OCI-LY7 (cell line): ENCODE data around the gene CACNA2D4. TPM values are rescaled to one million over a fixed set of nuclear protein-coding genes. Genes with fewer than 3 reads are reported as not detected.

Source experiments
- BruUV-seq: library from RNA; stranded (reverse); fragments of 400-500 nt; replicated peaks from 2 replicates; lab custom pipeline; 2021; lab: Mats Ljungman, UMichigan
- CTCF ChIA-PET: fragments of 300-600 bp; sonication (Branson Sonifier 250); formaldehyde crosslinking; loops from one replicate; lab custom pipeline; 2022; ENCODE audit warnings: antibody characterized with exemption; ENCODE audit not compliant: unreplicated experiment; lab: Charles Lee
- POLR2A ChIA-PET: fragments of 300-600 bp; sonication (Branson Sonifier 250); formaldehyde crosslinking; loops from one replicate; lab custom pipeline; 2022; ENCODE audit warnings: antibody characterized with exemption; lab: Charles Lee
- DNase-seq: peaks from one replicate; pipeline ENCODE4 v3.0.0-alpha.2; 2015; ENCODE audit warnings: low spot score
- H2AFZ ChIP-seq: fragments of 200-600 bp; sonication (generic), shearing (Covaris generic); 2 replicates; pipeline ENCODE4 v1.6.1; 2014; ENCODE audit warnings: mild to moderate bottlenecking, antibody characterized with exemption, low read length, moderate library complexity
- H3K27ac ChIP-seq: fragments of 200-600 bp; sonication (generic); 2 replicates; pipeline ENCODE4 v1.5.1; 2014; ENCODE audit warnings: mixed run types, low read depth, mild to moderate bottlenecking, moderate library complexity, low read length, inconsistent platforms; ENCODE audit not compliant: poor library complexity, severe bottlenecking
- H3K36me3 ChIP-seq: fragments of 200-600 bp; sonication (generic); 2 replicates; pipeline ENCODE4 v1.6.1; 2014; ENCODE audit warnings: mild to moderate bottlenecking, antibody characterized with exemption, low read length, moderate library complexity, mixed read lengths; ENCODE audit not compliant: insufficient read depth
- H3K4me1 ChIP-seq: fragments of 200-600 bp; sonication (generic); 2 replicates; pipeline ENCODE4 v1.5.1; 2014; ENCODE audit warnings: mild to moderate bottlenecking, low read length; ENCODE audit not compliant: insufficient read depth, poor library complexity, severe bottlenecking
- H3K4me2 ChIP-seq: fragments of 200-600 bp; sonication (generic); 2 replicates; pipeline ENCODE4 v1.6.1; 2014; ENCODE audit warnings: mild to moderate bottlenecking, low read length
- H3K4me3 ChIP-seq: fragments of 200-600 bp; sonication (generic); 2 replicates; pipeline ENCODE4 v1.5.1; 2014; ENCODE audit warnings: mild to moderate bottlenecking, low read depth, low read length; ENCODE audit not compliant: poor library complexity, severe bottlenecking
- H3K79me2 ChIP-seq: fragments of 200-600 bp; sonication (generic); 2 replicates; pipeline ENCODE4 v1.6.1; 2016; ENCODE audit warnings: low read depth, mild to moderate bottlenecking, low read length, moderate library complexity, mixed read lengths; ENCODE audit not compliant: insufficient read depth
- H3K9me2 ChIP-seq: fragments of 200-600 bp; sonication (generic); 2 replicates; pipeline ENCODE4 v1.6.1; 2016; ENCODE audit warnings: mild to moderate bottlenecking, low read length, mixed read lengths; ENCODE audit not compliant: insufficient read depth
- H3K9me3 ChIP-seq: fragments of 200-600 bp; sonication (generic); 2 replicates; pipeline ENCODE4 v1.6.1; 2014; ENCODE audit warnings: mild to moderate bottlenecking, mixed run types, low read length, mixed read lengths
- H4K20me1 ChIP-seq: fragments of 200-600 bp; sonication (generic); 2 replicates; pipeline ENCODE4 v1.6.1; 2014; ENCODE audit warnings: mild to moderate bottlenecking, antibody characterized with exemption, low read length, moderate library complexity, mixed read lengths; ENCODE audit not compliant: insufficient read depth
- CTCF ChIP-seq: fragments of 200-600 bp; sonication (generic); conservative IDR thresholded peaks from 2 replicates; pipeline ENCODE4 v1.5.1; 2014; ENCODE audit warnings: mild to moderate bottlenecking, antibody characterized with exemption, low read length, moderate library complexity, mixed read lengths
- EZH2phosphoT487 ChIP-seq: fragments of 200-600 bp; sonication (generic); IDR thresholded peaks from 2 replicates; pipeline ENCODE4 v1.6.1; 2018; ENCODE audit warnings: low read depth, borderline replicate concordance, mild to moderate bottlenecking, mixed run types, antibody characterized with exemption, low read length, moderate library complexity, mixed read lengths
- intact Hi-C: fragments of 100-400 bp; cut with micrococcal nuclease; formaldehyde crosslinking; loops from one replicate; pipeline ENCODE4 v1.10.0; 2022; ENCODE audit not compliant: unreplicated experiment
- total RNA-seq, 2 experiments: library from RNA; depleted of rRNA in 1 of 2; stranded (reverse); fragments of >200 nt in 1 of 2; shearing (Covaris generic) in 1 of 2; gene quantifications; 2 replicates each; pipeline ENCODE4 v1.2.3, GENCODE V29; 2014 to 2022

Gene CACNA2D4
- total RNA-seq, 2 experiments from 2014 or later: 0.13 TPM; not detected in 1

- intact Hi-C loops: no loop called here
- POLR2A ChIA-PET: interaction anchor here (0.6 kb wide), 1 partner anchor 134 kb away, joined by 3 read pairs; no protein-coding TSS in a partner anchor
Measured at GRCh38 chr12:1839956-1840951, 78.2 kb downstream of the CACNA2D4 start.

GRCh38 chr12:1839464-1839863 is 79.0 kb downstream of the CACNA2D4 start:
- no peak for TF ChIP-seq CTCF
- TF ChIP-seq EZH2phosphoT487: no peak
- Histone ChIP-seq H3K4me1 (no peaks in the 10 kb centered on the region), H3K79me2 (no peaks in the 10 kb centered on the region), H3K27ac (no peak overlapping the region), H2AFZ (no peak overlapping the region), H3K36me3 (no peaks in the 10 kb centered on the region), H3K9me3 (no peaks in the 10 kb centered on the region), H4K20me1 (no peaks in the 10 kb centered on the region), H3K4me3 (no peak overlapping the region), H3K9me2 (no peaks in the 10 kb centered on the region), H3K4me2 (no peak overlapping the region)
- CTCF ChIA-PET: no interaction called here
- POLR2A ChIA-PET: no interaction called here
- intact Hi-C loops: no loop called here
- DNase-seq: no peak
- no TSS peak for BruUV-seq

More at GRCh38 chr12:1839956-1840951, 78.2 kb downstream of the CACNA2D4 start:
- no peaks in the 10 kb centered on the region for H3K36me3 ChIP-seq
- no peak for DNase-seq
- CTCF ChIA-PET: no interaction called here
- no peaks in the 10 kb centered on the region for H4K20me1 ChIP-seq
- no peaks in the 10 kb centered on the region for H3K79me2 ChIP-seq
- H2AFZ ChIP-seq: no peak overlapping the region
- H3K27ac ChIP-seq: no peak overlapping the region
- H3K4me3 ChIP-seq: no peak overlapping the region
- no peaks in the 10 kb centered on the region for H3K9me3 ChIP-seq
- TF ChIP-seq CTCF: no peak
- no peak for TF ChIP-seq EZH2phosphoT487
- no TSS peak for BruUV-seq
- no peaks in the 10 kb centered on the region for H3K9me2 ChIP-seq
- no peaks in the 10 kb centered on the region for H3K4me1 ChIP-seq
- no peak overlapping the region for H3K4me2 ChIP-seq

GRCh38 chr12:1838994-1839365 is 79.5 kb downstream of the CACNA2D4 start:
- Histone ChIP-seq H3K4me2 (no peak overlapping the region), H3K9me2 (no peaks in the 10 kb centered on the region), H3K4me3 (no peak overlapping the region), H3K36me3 (no peaks in the 10 kb centered on the region), H3K4me1 (no peaks in the 10 kb centered on the region), H3K9me3 (no peaks in the 10 kb centered on the region), H4K20me1 (no peaks in the 10 kb centered on the region), H3K79me2 (no peaks in the 10 kb centered on the region), H2AFZ (no peak overlapping the region), H3K27ac (no peak overlapping the region)
- DNase-seq: no peak
- intact Hi-C loops: no loop called here
- TF ChIP-seq EZH2phosphoT487 (no peak), CTCF (no peak)
- ChIA-PET CTCF (no interaction called here), POLR2A (no interaction called here)
- BruUV-seq: no TSS peak
